ENCODE measurements around the gene SLC9B1.
"Not testable (repeated sequence)": the region's sequence is repeated elsewhere in the genome, so short reads cannot be mapped to it uniquely, and the experiment has no call there.

SLC9B1 gene

GRCh38 chr4:103011378-103012025 is 8.0 kb downstream of the SLC9B1 start:
- peak; percentile 78 for DNase-seq (ENCODE audit: low spot score)

GRCh38 chr4:103010804-103011203 is 8.7 kb downstream of the SLC9B1 start:
- DNase-seq (ENCODE audit: low spot score), result no peak

GRCh38 chr4:103008875-103009729 is 10.4 kb downstream of the SLC9B1 start:
- peak; percentile 68 for DNase-seq (ENCODE audit: low spot score)

- no peak for DNase-seq (ENCODE audit: low spot score)
Measured at GRCh38 chr4:103002551-103002950, 17.0 kb downstream of the SLC9B1 start.

- no peak for DNase-seq (ENCODE audit: low spot score)
Measured at GRCh38 chr4:102994803-102995202, 24.7 kb downstream of the SLC9B1 start.

- not testable (repeated sequence) for DNase-seq (ENCODE audit: low spot score)
Measured at GRCh38 chr4:102993985-102994384, 25.5 kb downstream of the SLC9B1 start.

- no peak for DNase-seq (ENCODE audit: low spot score)
Measured at GRCh38 chr4:102988429-102989020, 31.0 kb downstream of the SLC9B1 start.

- no peak for DNase-seq (ENCODE audit: low spot score)
Measured at GRCh38 chr4:102981005-102981404, 38.5 kb downstream of the SLC9B1 start.

- not testable (repeated sequence) for DNase-seq (ENCODE audit: low spot score)
Measured at GRCh38 chr4:102961813-102962212, 57.7 kb downstream of the SLC9B1 start.

- DNase-seq (ENCODE audit: low spot score), result no peak
Measured at GRCh38 chr4:102959496-102959895, 60.0 kb downstream of the SLC9B1 start.

GRCh38 chr4:102945066-102945465 is 74.4 kb downstream of the SLC9B1 start:
- no peak for DNase-seq (ENCODE audit: low spot score)

- DNase-seq (ENCODE audit: low spot score), result not testable (repeated sequence)
Measured at GRCh38 chr4:102938063-102938462, 81.4 kb downstream of the SLC9B1 start.

- DNase-seq (ENCODE audit: low spot score), result no peak
Measured at GRCh38 chr4:102935716-102936115, 83.8 kb downstream of the SLC9B1 start.

- DNase-seq (ENCODE audit: low spot score), result not testable (repeated sequence)
Measured at GRCh38 chr4:102919697-102920096, 99.8 kb downstream of the SLC9B1 start.

GRCh38 chr4:102918859-102919258 is 100.6 kb downstream of the SLC9B1 start:
- DNase-seq (ENCODE audit: low spot score), result no peak

GRCh38 chr4:102901804-102902203 is 117.7 kb downstream of the SLC9B1 start:
- DNase-seq (ENCODE audit: low spot score), result no peak

GRCh38 chr4:102897610-102898009 is 121.9 kb downstream of the SLC9B1 start:
- not testable (repeated sequence) for DNase-seq (ENCODE audit: low spot score)

GRCh38 chr4:102896547-102896946 is 123.0 kb downstream of the SLC9B1 start:
- DNase-seq (ENCODE audit: low spot score), result not testable (repeated sequence)

GRCh38 chr4:102889866-102890265 is 129.6 kb downstream of the SLC9B1 start:
- peak; percentile 12 for DNase-seq (ENCODE audit: low spot score)

- not testable (repeated sequence) for DNase-seq (ENCODE audit: low spot score)
Measured at GRCh38 chr4:102888570-102888969, 130.9 kb downstream of the SLC9B1 start.

GRCh38 chr4:102883278-102883677 is 136.2 kb downstream of the SLC9B1 start:
- no peak for DNase-seq (ENCODE audit: low spot score)

GRCh38 chr4:102881343-102881742 is 138.2 kb downstream of the SLC9B1 start:
- DNase-seq (ENCODE audit: low spot score), result no peak

GRCh38 chr4:102878901-102879300 is 140.6 kb downstream of the SLC9B1 start:
- no peak for DNase-seq (ENCODE audit: low spot score)

Data from LoVo (cell line).